GM12878 (cell line): Measurements from ENCODE around the gene SCMH1.
A peak's percentile ranks its signal among the peaks of the same experiment; 100 is the strongest.

Source experiments
- BCL11A ChIP-seq: IDR thresholded peaks from 2 replicates; pipeline ENCODE4 v1.6.1; 2011; ENCODE audit warnings: low read depth, low read length
- BHLHE40 ChIP-seq, 2 experiments: fragments of 450-650 bp in 1 of 2; IDR thresholded peaks; 2 replicates each; pipeline ENCODE4 v1.6.1; 2011 to 2017; ENCODE audit warnings: low read depth in 2 of 2, borderline replicate concordance in 1 of 2, improper control_type of control experiment in 1 of 2, low read length in 1 of 2, mild to moderate bottlenecking in 1 of 2
- CBFB ChIP-seq: IDR thresholded peaks from 2 replicates; pipeline ENCODE4 v1.6.1; 2016; ENCODE audit warnings: antibody characterized with exemption, low read depth
- CREB1 ChIP-seq: IDR thresholded peaks from 2 replicates; pipeline ENCODE4 v1.6.1; 2012; ENCODE audit warnings: low read depth, mild to moderate bottlenecking, inconsistent platforms
- POLR2AphosphoS5 ChIP-seq: IDR thresholded peaks from 2 replicates; pipeline ENCODE4 v1.6.1; 2011; ENCODE audit warnings: mild to moderate bottlenecking, low read length, inconsistent platforms
- PRDM15 ChIP-seq: fragments of 450-650 bp; formaldehyde crosslinking; IDR thresholded peaks from 2 replicates; pipeline ENCODE4 v1.4.0; 2020; ENCODE audit warnings: mild to moderate bottlenecking, moderate library complexity
- REST ChIP-seq: IDR thresholded peaks from 2 replicates; pipeline ENCODE4 v1.6.1; 2012; ENCODE audit warnings: mild to moderate bottlenecking, low read depth, low read length
- TAF1 ChIP-seq: IDR thresholded peaks from 2 replicates; pipeline ENCODE4 v1.6.1; 2011; ENCODE audit warnings: mild to moderate bottlenecking, low read depth, low read length, borderline replicate concordance
- TF ChIP-seq, protein P1 (sequence below), 3 experiments: IDR thresholded peaks in 2 of 3; conservative IDR thresholded peaks in 1 of 3; 2 replicates each; pipeline ENCODE4 v1.5.1; 2011; ENCODE audit warnings: low read depth in 3 of 3, low read length in 3 of 3, mild to moderate bottlenecking in 3 of 3, control low read depth in 2 of 3, moderate library complexity in 2 of 3, inconsistent platforms in 1 of 3, mixed read lengths in 1 of 3; ENCODE audit not compliant: control insufficient read depth in 2 of 3, insufficient read depth in 1 of 3; ENCODE audit errors: extremely low read depth in 1 of 3
- TF ChIP-seq, protein P2 (sequence below): fragments of 450-650 bp; conservative IDR thresholded peaks from 2 replicates; pipeline ENCODE4 v1.6.1; 2017; ENCODE audit warnings: mild to moderate bottlenecking, moderate library complexity

DNA sequence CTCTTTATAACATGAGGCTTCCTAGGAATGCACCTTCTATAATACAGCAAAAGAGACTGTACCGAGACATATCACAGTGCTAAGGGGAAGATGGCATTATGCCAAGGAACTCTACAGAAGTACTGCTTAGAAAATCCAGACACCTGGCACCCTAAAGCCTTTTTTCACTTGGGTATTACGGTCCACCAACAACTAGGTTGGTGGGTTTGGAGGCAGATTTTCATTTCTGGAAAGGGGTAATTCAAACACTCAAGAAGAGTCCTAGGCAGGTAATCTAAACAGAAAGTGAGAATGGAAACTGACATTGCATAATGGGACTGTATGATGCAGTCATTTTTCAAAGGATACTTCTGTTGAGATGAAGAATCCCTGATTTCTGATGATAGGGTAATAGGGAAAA is 19.6 kb downstream of the SCMH1 start:
- TF ChIP-seq, protein P1, sequence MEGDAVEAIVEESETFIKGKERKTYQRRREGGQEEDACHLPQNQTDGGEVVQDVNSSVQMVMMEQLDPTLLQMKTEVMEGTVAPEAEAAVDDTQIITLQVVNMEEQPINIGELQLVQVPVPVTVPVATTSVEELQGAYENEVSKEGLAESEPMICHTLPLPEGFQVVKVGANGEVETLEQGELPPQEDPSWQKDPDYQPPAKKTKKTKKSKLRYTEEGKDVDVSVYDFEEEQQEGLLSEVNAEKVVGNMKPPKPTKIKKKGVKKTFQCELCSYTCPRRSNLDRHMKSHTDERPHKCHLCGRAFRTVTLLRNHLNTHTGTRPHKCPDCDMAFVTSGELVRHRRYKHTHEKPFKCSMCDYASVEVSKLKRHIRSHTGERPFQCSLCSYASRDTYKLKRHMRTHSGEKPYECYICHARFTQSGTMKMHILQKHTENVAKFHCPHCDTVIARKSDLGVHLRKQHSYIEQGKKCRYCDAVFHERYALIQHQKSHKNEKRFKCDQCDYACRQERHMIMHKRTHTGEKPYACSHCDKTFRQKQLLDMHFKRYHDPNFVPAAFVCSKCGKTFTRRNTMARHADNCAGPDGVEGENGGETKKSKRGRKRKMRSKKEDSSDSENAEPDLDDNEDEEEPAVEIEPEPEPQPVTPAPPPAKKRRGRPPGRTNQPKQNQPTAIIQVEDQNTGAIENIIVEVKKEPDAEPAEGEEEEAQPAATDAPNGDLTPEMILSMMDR (IDR thresholded peaks at IDR 0.05 in 2 of 3, conservative IDR thresholded peaks at IDR 0.05 in 1 of 3; ENCODE audit: control insufficient read depth in 2 of 3, extremely low read depth in 1 of 3, insufficient read depth in 1 of 3, low read depth in 3 of 3, low read length in 3 of 3): no peak
- TF ChIP-seq BHLHE40 (IDR thresholded peaks at IDR 0.05; ENCODE audit: borderline replicate concordance in 1 of 2, low read depth in 2 of 2, low read length in 1 of 2) (no peak), TAF1 (no peak), CBFB (no peak), POLR2AphosphoS5 (no peak), CREB1 (peak; percentile 23; the same call in 1 of the 2 replicates), REST (no peak), BCL11A (no peak), PRDM15 (CRISPR knock-in tag) (no peak)
- TF ChIP-seq, protein P2, sequence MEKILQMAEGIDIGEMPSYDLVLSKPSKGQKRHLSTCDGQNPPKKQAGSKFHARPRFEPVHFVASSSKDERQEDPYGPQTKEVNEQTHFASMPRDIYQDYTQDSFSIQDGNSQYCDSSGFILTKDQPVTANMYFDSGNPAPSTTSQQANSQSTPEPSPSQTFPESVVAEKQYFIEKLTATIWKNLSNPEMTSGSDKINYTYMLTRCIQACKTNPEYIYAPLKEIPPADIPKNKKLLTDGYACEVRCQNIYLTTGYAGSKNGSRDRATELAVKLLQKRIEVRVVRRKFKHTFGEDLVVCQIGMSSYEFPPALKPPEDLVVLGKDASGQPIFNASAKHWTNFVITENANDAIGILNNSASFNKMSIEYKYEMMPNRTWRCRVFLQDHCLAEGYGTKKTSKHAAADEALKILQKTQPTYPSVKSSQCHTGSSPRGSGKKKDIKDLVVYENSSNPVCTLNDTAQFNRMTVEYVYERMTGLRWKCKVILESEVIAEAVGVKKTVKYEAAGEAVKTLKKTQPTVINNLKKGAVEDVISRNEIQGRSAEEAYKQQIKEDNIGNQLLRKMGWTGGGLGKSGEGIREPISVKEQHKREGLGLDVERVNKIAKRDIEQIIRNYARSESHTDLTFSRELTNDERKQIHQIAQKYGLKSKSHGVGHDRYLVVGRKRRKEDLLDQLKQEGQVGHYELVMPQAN: no peak
